Activated T-helper 1 cell treated with anti-CD3 and anti-CD28 coated beads, Interleukin-12 subunit alpha, Interleukin-12 subunit beta, Interleukin-2, Interleukin-4 antibody, amounts not matched to agents 30 ng/mL and 10 ng/mL and 1 ng/mL, durations not matched to agents 14 hours and 24 hours and 36 hours (primary cell): ENCODE results near the gene EFCAB14. TPM values are rescaled to one million over a fixed set of nuclear protein-coding genes. Genes with fewer than 3 reads are reported as not detected.

ENCODE experiments used
- DNase-seq: peaks from one replicate; pipeline ENCODE4 v3.0.0; 2021; ENCODE audit warnings: low spot score
- H3K27ac Mint-ChIP-seq: one replicate; pipeline ENCODE4 v1.8.0; 2021; ENCODE audit warnings: mild to moderate bottlenecking, mixed read lengths
- H3K27me3 Mint-ChIP-seq: one replicate; pipeline ENCODE4 v1.8.0; 2022; ENCODE audit warnings: mild to moderate bottlenecking, moderate library complexity, mixed read lengths; ENCODE audit not compliant: insufficient read depth
- H3K36me3 Mint-ChIP-seq: one replicate; pipeline ENCODE4 v1.8.0; 2021; ENCODE audit warnings: low read depth, mixed read lengths
- H3K4me1 Mint-ChIP-seq: one replicate; pipeline ENCODE4 v1.8.0; 2021; ENCODE audit warnings: low read depth, mixed read lengths
- H3K4me3 Mint-ChIP-seq: one replicate; pipeline ENCODE4 v1.8.0; 2021; ENCODE audit warnings: mild to moderate bottlenecking, moderate library complexity, mixed read lengths
- H3K9me3 Mint-ChIP-seq: one replicate; pipeline ENCODE4 v1.8.0; 2021; ENCODE audit warnings: mixed read lengths
- intact Hi-C: fragments of 100-400 bp; cut with micrococcal nuclease; formaldehyde crosslinking; loops from one replicate; pipeline ENCODE4 v1.15.1; 2024
- total RNA-seq: library from RNA; stranded (reverse); gene quantifications from 2 replicates; pipeline ENCODE4 v1.2.3, GENCODE V29; 2022

Gene EFCAB14
- total RNA-seq, 1 donor from 2014 or later, result 67.0 TPM

DNA sequence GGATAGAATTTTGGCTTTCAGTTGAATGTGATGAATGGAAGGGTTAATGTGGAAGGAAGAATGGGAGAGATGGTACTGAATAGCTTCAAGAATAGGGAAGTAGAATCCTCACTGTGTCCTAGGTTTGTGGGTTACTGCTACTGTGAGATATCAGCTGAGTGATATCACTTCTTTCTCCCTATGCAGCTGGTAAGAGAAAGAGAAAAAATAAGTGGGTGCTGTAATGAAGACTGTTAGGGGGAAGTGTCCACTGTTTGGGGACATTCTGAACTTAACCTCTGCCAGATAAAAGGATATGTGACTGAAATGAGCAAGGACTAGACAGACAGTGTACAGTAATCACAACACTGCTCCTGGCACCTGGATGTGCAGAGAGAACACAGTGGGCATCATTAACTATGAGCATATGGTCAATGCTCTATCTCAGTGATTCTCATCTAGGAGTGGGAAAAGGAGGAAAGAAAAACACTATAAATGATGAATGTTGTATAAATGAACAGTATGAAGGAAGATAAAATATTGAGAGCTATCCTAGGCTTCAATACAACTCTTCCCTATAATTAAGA lies 76.7 kb downstream of the EFCAB14 start:
- no peak overlapping the region for H3K4me3 Mint-ChIP-seq
- peaks cover 6% of the 10 kb centered on the region for H3K4me1 Mint-ChIP-seq
- DNase-seq, result no peak
- no peak overlapping the region for H3K27ac Mint-ChIP-seq
- intact Hi-C loops, result no loop called here
- H3K36me3 Mint-ChIP-seq, result peaks cover 34% of the 10 kb centered on the region
- H3K9me3 Mint-ChIP-seq, result no peaks in the 10 kb centered on the region
- H3K27me3 Mint-ChIP-seq, result no peaks in the 10 kb centered on the region

DNA sequence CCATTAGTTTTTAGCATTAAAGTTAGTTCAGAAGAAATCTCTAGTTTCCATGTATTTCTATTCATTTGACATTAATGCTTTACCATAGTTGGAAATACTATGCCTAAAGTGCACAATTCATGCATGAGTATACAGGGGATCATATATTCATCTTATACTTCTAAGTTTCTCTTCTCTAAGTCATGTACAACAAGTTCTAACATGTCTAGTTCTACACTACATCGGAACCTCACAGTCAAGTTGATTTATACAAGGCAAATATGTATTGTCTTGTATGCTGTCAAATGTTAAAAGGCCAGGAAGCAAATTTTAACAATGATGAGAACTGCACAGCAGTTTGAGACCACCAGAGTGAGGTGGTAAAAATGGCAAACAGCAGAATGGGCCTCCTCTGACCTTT lies 79.4 kb downstream of the EFCAB14 start:
- no peak overlapping the region for H3K4me3 Mint-ChIP-seq
- intact Hi-C loops, result no loop called here
- DNase-seq, result no peak
- no peaks in the 10 kb centered on the region for H3K27me3 Mint-ChIP-seq
- no peaks in the 10 kb centered on the region for H3K9me3 Mint-ChIP-seq
- H3K36me3 Mint-ChIP-seq, result peaks cover 39% of the 10 kb centered on the region
- no peak overlapping the region for H3K27ac Mint-ChIP-seq
- H3K4me1 Mint-ChIP-seq, result no peaks in the 10 kb centered on the region

DNA sequence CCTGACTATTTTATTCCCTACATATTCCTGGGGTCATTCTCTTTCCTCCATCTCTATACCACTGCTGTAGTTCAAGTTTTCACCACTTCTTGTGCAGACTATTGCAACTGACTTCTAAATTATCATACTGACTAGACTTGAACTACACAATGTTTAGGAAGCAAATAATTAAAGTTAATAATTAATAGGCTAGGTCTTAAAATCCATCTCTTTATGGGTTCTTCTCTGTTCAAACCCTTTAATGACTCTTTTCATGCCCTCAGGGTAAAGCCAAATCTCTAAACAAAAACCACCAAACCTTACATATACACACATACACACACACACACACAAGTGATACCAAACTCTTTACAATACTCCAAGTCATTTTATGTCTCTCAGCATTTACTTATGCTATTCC lies 80.0 kb downstream of the EFCAB14 start:
- no peak overlapping the region for H3K27ac Mint-ChIP-seq

DNA sequence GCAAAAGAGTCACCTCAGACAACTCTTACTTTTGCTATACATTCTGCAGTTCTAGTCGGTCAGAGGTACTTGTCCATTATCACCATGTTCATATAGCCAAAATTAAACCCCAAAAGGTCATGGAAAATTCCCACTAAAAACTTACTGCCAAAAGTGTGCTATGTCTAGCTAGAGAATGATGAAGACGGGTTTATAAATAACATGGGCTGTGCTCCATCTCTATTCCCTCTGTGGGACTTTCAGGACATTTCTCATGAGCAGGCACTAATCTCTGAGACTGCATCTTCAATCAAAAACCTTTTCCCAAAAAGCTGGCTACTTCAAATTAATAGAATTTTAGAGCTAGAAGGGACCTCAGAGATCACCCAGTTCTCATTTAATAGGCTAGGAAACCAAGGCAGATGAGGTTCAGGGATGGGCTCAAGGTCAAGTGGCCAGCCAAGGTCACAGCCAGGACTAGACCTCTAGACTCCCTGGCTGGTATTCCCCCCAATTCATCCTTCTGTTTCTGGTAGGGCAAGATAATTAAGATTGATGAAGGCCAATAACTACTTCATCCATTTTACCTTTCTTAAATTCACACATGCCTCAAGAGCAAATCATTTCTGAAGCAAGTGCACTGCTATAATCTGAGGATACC lies 81.3 kb downstream of the EFCAB14 start:
- Mint-ChIP-seq H3K4me3 (no peak overlapping the region), H3K27ac (no peak overlapping the region), H3K36me3 (peaks cover 39% of the 10 kb centered on the region), H3K27me3 (no peaks in the 10 kb centered on the region), H3K9me3 (no peaks in the 10 kb centered on the region), H3K4me1 (no peaks in the 10 kb centered on the region)
- DNase-seq, result no peak
- intact Hi-C loops, result no loop called here

More for the DNA sequence above, 80.0 kb downstream of the EFCAB14 start:
- intact Hi-C loops, result no loop called here
- H3K27me3 Mint-ChIP-seq, result no peaks in the 10 kb centered on the region
- no peaks in the 10 kb centered on the region for H3K9me3 Mint-ChIP-seq
- H3K4me1 Mint-ChIP-seq, result no peaks in the 10 kb centered on the region
- peaks cover 42% of the 10 kb centered on the region for H3K36me3 Mint-ChIP-seq
- DNase-seq, result no peak
- no peak overlapping the region for H3K4me3 Mint-ChIP-seq

DNA sequence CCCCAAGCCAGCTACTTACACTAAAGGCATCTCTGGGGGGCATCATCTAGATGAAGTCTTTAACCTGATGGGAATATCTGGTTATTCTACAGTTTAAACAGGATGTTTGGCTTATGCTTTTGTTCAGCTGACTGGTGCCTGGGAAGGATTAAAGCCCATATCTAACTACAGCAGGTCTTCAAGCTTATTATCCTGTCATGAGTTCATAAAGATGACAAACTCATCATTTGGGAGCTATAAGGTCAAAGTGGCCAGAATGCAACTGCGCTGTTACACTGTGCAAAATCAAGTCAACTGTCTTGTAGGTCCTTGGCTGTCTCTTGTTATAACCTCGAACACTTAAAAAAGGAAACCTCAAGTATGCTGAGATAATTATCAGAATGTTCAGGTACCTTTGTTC lies 83.7 kb downstream of the EFCAB14 start:
- Mint-ChIP-seq H3K27me3 (no peaks in the 10 kb centered on the region), H3K36me3 (peaks cover 38% of the 10 kb centered on the region), H3K9me3 (no peaks in the 10 kb centered on the region), H3K4me3 (no peak overlapping the region), H3K27ac (no peak overlapping the region), H3K4me1 (no peaks in the 10 kb centered on the region)
- DNase-seq, result no peak
- intact Hi-C loops, result no loop called here

DNA sequence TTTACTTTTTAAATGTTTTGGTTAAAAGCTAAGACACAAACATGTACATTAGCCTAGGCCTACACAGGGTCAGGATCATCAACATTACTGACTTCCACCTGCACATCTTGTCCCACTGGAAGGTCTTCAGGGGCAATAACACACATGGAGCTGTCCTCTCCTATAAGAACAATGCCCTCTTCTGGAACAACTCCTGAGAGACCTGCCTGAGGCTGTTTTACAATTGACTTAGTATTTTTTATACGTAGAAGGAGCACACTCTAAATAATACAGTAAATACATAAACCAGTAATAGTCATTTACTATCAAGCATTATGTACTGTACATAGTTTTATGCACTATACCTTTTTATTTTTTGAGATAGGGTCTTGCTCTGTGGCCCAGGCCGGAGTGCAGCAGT lies 88.2 kb downstream of the EFCAB14 start:
- peaks cover 30% of the 10 kb centered on the region for H3K36me3 Mint-ChIP-seq
- H3K4me1 Mint-ChIP-seq, result no peaks in the 10 kb centered on the region
- no peak for DNase-seq
- no peaks in the 10 kb centered on the region for H3K27me3 Mint-ChIP-seq
- H3K27ac Mint-ChIP-seq, result no peak overlapping the region
- H3K9me3 Mint-ChIP-seq, result no peaks in the 10 kb centered on the region
- no peak overlapping the region for H3K4me3 Mint-ChIP-seq
- intact Hi-C loops, result no loop called here

Other genes with a start within 250 kb of the EFCAB14 start
- not detected in 2 replicates for gene DMBX1, start 229.3 kb downstream of the EFCAB14 start, total RNA-seq
- not detected in 2 replicates for gene KNCN, start 167.5 kb downstream of the EFCAB14 start, total RNA-seq
- gene MKNK1, start 114.8 kb downstream of the EFCAB14 start, total RNA-seq, result 48.7 TPM in 2 replicates
- gene MOB3C, start 102.3 kb downstream of the EFCAB14 start, total RNA-seq, result 16.9 and 17.0 TPM in 2 replicates
- gene ATPAF1, start 50.8 kb downstream of the EFCAB14 start, total RNA-seq, result 40.9 and 46.3 TPM in 2 replicates
- gene TEX38, start 47.3 kb downstream of the EFCAB14 start, total RNA-seq, result 0.18 TPM in 1 of 2 replicates, not detected in the other
- not detected in 2 replicates for gene CYP4B1, start 79.9 kb upstream of the EFCAB14 start, total RNA-seq
- gene CYP4A11, start 222.4 kb upstream of the EFCAB14 start, total RNA-seq, result not detected in 2 replicates